M059J (cell line): ENCODE measurements around the gene GREB1. TPM values are rescaled to one million over a fixed set of nuclear protein-coding genes. Genes with fewer than 3 reads are reported as not detected.
"Not testable (repeated sequence)": the region's sequence is repeated elsewhere in the genome, so short reads cannot be mapped to it uniquely, and the experiment has no call there.

Source experiments
- DNase-seq: peaks from one replicate; pipeline ENCODE4 v3.0.0-alpha.2; 2012; ENCODE audit warnings: low read depth
- total RNA-seq: library from RNA; depleted of rRNA; stranded (reverse); fragments of >200 nt; shearing (Covaris generic); gene quantifications from 2 replicates; pipeline ENCODE4 v1.2.3, GENCODE V29; 2014

The GREB1 gene
- total RNA-seq, 1 experiment from 2014 or later, result 0.39 TPM

DNA sequence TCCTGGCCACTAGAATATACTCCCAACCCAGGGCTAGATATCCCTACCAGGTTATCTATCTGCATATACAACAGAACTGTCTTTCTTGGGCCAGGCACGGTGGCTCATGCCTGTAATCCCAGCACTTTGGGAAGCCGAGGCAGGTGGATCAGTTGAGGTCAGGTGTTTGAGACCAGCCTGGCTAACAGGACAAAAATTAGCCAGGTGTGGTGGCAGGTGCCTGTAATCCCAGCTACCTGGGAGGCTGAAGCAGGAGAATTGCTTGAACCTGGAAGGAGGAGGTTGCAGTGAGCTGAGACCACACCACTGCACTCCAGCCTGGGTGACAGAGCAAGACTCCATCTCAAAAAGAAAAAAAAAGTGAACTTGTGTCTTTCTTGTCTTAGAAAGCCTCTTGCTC is 126.6 kb downstream of the GREB1 start:
- not testable (repeated sequence) for DNase-seq

DNA sequence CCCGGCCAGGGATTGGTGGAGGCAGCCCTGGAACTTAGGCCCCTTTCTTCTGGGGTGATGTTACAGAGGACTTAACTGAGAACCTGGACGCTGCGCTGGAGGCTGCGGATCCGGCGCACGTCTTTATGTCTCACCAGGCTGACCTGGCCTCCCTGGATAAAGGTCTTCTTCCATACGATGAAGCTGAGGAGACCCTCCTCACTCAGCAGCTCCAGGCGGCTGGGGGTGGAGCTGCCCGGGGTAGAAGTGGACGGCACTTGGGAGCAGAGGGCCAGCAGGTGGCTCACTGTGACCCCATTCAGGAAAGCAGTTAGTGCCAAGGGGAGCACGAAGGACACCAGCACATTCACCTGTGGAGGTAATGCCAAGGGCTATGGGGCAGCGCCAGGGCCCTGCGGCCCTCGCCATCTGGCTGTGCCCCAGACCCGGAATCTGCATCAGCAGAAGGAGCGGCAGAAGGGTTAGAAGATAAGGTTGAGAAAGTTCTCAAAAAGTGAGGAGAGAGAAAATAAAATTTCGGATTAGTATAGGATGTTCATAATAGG is 128.1 kb downstream of the GREB1 start:
- no peak for DNase-seq

DNA sequence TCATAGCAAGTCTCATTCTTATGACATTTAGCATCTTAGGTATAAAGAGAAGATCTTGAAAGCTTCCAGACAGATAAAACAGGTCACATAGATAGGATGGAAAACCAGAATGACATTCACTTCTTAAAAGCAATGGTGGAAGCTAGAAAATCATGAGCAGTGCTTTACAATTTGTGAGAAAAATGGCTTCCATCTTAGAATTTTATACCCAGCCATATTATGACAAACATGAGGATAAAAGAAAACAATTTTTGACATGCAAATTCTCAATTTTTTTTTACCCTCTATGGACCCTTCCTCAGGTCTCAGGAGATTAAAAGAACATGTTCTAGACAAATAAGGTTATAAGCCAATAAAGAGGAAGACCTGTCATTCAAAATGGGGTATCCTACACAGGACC is 129.0 kb downstream of the GREB1 start:
- DNase-seq, result no peak

DNA sequence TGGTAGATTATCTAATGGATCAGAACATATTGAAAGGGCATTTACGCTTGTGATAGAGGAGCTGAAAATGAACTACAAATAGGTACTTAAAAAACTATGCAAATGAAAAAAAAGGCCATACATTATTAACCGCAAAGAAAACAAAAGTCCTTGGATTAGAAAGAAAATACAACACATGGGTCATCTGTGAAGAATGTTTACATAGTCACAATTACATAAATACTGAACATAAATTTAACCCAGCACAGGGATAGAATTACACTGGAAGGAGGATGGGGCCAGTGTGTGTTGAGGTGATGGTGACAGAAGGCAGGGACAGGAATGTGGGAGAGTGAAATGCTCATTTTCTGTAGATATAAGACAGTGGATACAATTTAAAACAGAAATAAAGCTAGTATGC is 129.6 kb downstream of the GREB1 start:
- DNase-seq, result no peak

DNA sequence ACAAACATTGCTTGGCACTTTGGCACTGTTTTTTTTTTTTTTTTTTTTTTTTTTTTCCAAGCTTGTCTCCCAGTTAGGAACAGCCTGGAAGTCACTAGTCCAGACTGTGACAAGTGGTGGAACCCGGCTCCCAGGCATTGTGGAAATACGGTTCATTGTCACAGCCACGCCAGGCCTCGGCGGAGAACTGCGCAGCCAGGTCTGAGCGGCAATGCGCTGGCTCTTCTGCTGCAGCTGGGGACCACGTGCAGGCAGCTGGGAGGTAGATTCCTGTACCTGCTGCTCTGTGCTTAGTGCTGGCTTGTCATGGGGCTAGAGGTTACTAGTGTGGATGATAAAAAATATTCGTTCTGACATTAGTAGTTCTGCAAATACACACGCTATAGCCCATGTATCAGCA is 131.2 kb downstream of the GREB1 start:
- no peak for DNase-seq

DNA sequence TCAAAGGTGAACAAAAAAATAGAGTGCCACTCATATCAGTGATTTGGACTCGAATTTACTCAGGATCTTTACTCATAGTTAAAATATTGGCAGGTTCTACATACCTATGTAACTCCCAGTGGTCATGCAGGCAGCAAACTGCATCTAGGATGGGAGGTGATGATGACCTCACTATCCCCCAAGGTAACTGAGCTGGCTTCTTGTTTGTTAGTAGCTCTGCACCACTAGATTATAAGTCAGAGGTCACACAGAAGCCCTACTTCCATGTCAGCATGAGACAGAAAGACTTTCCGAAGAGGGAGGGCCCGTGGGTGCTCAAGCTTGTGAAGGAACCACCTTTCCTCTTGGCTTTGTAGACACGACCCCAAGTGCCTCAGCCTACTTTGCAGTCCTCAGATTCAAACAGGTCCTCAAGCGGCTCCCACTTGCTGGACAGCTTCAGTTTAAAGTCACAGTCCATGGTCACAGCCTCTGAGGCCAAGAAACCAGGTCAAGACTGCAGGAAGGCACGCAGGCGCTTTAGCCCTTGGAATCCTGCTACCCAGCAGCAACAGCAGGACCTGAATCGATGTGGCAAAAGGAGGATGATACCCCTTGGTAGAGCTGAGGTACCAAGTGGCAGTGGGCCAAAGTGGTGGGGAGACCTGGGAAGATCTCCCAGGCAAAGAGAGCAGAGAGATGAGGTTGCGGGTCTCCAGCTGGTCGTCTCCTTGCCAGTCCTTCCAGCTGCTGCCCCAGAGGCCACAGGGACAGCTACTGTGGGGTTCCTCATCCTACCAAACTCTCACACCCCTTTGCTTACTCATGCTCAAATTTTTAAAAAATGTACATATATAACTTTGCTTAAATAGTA is 131.9 kb downstream of the GREB1 start:
- DNase-seq, result no peak

DNA sequence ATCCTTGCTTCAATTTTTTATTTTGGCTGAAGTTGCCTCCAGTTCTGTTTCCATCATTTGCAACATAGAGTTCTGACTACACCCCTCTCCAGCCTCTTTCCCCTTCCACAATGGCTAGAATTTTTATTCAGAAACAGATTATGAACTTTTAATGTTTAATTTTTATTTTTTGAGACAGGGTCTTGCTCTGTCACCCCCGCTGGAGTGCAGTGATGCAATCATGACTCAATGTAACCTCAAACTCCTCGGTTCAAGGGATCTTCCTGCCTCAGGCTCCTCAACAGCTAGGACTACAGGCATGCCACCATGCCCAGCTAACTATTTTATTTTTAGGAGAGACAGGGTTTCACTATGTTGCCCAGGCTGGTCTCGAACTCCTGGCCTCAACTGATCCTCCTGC is 133.3 kb downstream of the GREB1 start:
- DNase-seq, result peak; percentile 33

DNA sequence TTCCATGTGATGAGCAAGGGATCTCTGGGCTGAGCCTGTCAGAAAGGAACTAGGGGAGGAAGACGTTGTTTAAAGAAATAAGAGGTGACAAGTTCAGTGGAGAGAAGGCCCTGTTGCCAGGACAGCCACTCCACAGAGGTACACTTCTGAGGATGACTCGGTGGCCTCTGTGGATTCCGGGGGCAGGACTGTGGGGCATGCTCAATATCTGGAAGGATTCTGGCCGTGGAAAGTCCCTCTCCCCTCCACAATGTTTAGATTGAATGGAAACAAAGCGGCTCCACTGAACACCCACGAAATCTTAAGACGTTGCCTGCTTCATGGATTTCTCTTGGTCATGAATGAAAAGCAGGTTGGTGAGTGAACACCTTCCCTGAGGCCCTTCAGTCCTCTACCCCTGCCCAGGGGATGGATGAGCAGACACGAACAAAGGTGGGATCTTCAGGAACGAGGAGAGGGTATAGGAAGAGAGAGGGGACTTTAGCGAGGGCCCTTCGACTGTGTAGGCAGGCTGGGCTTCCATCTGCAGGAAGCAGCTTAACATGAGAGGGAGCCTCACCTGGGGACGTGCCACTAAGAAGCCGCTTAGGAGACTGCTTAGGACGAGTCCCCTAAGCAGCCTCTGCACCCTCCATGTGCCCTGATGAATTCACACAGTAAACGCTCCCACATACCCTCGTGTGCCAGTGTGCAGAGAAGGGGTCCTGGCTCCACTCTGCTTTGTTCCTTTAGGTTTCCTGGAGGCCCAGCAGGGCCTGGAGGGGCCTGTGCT is 134.2 kb downstream of the GREB1 start:
- peak; percentile 18 for DNase-seq

DNA sequence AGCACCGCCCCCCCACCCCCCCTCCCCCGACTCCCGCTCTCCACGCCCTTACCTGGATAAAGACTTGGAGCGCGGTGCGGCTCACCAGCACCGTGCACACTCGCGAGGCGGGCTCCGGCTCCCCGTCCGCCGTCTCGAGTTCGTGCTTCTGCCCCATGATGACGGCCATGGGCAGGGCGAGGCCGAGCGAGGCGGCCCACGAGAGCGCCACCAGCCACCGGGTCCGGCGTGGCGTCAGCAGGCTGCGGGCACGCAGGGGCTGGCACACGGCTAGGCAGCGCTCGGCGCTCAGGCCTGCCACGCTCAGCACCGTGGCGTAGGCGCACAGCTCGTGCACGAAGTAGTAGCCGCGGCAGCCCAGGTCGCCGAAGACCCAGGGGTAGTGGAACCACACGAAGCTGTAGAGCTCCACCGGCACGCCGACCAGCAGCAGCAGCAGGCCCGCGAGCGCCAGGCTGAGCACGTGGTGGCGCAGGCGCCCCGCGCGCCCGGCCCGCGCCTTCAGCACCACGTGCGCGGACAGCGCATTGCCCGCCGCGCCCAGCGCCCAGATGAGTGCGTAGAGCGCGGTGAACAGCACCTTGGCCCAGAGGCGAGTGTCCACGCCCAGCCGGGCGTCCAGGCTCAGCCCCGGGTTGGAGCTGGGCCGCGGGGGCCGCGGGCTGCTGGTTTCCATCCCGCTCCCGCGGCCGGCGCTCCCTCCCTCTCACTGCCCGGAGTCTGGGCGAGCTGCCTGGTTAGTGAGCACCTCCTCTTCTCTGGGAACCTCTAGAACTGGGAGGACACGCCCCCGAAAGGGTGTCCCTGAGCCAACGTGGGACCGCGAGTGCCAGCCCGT is 135.8 kb downstream of the GREB1 start, which contains the start of gene NTSR2:
Gene NTSR2, minus strand, starts transcription at position 742 of the 838 bp plus-strand sequence. Its CDS starts 66 bp downstream, at position 676.
- DNase-seq, result peak; percentile 36

DNA sequence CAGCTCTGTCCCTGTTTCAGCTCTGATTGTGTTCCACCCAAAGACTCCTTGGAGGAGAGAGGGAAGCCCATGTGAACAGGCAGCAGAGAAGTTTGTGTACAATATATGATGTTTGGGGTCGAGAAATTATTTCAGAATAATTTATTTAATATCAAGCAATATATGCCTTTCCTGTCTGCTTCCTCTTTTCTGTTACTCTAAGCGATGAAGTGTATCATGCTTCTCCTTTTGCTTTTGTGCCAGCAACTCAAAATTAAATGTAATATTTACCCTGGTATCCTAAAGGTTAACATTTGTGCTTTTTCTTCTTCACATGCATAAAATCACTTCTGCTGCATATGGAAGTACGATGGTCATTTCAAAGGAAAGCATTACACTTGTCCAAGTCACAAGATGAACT is 138.6 kb downstream of the GREB1 start:
- DNase-seq, result no peak

DNA sequence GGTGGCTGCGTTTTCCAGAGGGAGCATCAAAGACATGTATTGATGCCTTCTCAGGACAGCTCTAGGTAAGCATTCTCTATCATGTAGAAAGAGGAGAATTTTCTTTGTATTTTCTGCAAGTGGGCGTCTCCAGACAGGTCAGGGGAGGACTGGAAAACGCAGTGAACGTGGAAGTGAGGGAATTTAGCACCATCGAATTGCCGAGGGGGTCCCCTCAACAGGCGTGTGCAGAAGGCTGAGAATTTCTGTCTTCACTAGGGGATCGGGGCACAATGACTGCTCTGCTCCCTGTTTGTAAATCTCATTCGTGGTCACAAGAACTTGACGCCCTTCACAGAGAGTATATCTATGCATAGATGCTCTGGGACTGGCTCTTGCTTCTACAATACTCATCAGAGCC is 141.1 kb downstream of the GREB1 start:
- no peak for DNase-seq

DNA sequence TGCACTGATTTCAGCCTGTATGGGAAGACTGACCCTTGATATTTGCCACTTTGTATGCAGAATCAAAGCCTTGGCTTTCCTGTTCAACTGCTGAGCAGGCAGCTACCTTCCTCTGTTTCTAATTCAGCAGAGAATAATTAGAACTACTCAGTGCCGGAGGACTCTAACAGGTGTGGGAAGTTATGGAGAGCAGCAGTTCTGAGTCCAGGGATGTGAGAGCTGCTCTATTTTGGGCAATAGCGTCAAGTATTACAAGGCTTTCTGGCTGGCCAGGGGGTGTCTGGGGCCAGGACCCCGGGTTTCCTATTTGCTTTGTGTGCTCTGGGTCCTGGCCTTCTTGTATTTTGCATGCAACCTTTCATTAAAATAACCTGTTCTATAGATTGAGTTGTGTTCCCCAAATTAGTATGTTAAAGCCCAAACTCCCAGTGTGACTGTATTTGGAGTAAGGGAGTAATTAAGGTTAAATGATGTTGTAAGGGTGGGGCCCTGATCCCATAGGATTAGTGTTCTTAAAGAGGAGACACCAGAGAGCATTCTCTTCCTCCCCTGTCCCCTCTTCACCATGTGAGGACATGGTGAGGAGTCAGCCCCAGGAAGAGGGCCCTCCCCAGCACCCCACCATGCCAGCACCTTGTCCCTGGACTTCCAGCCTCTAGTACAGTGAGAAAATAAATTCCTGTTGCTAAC is 141.7 kb downstream of the GREB1 start:
- DNase-seq, result no peak

DNA sequence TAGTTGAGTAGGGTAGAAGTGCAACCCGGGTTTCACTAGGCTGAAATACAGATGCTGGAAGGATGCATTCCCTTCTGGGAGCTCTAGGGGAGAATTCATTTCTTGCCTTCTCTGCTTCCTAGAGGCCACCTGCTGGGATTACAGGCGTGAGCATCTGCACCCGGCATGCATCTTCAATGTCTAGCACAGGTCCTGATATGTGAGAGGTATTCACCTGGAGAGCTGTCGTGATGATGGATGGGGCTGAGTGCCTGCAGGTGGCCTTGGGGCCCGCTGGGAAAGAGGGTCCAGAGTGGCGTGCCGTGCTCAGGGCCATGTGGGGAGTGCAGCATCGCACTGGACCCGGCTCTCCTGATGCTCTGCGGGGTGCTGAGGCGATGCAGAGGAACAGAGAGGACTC is 142.8 kb downstream of the GREB1 start:
- DNase-seq, result no peak

DNA sequence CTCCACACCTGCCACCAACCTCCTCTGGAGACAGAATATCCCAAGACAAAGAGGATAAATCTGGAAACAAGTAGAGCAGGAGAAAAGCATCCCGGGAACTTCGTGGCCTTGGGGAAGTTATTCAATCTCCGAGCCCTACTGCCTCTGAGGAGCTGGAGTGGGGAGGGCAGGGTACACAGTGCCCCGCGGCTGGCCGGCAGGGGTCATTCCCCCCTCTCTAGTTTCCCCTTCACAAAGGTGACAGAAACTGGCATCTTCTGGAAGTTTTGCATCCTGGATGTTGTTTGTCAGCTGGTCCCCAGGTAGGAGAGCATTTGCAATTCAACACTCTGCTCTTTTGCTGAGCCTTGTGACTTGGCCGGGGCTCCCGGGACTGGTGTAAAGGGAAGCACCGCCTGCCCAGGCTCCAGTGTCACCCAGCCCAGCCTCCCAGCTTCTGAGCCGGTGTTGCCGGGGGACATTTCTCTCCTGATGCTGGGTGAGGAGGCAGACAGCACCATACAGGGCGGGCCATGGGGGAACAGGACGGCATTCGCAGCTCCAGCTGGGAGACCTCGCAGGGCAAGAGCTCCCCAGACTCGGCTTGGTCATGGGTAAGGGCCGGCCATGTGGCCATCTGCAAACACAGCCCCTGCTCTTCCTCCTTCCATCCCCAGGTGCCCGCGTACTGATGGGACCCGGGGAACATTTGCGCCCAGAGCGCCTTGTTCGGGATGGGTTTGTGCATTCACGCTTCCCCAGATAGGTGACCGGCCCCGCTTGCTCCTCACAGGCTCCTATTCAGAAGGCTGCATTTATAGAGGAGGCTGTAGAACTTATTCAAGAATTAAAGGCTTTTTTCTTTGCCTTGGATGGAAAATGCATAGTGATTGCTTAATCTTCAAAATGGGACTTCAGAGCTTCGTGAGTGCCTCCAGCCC is 143.6 kb downstream of the GREB1 start:
- DNase-seq, result no peak

DNA sequence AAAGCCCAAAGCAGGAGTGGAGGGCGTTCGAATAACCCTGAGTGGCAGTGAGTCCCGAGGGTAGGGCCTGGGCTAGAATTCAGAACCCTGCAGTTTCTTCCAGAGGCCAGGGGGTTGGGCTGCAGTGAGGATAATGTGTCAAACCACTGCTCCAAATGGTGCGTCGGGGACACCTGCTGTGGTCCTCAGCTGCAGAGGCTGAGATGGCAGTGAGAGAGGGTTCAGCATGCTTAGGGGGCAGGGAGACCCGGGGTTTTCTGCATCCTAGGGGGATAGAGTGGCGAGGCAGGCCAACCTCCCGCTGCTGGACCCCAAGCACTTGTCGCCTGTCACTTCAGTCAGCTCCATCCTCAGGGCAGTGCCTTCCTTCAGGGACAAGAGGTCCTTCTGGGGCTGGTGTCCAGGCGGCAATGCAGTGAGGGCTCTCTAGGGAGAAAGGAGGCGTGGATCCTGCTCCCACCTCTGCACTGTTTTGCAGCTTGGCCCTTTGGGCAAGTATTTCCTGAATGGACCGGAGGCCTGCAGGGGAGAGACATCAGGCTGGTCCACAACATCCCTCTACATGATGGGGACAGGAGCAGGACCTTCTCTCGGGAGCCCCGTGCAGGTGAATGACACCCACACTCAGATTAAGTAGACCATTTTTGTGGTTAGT is 144.6 kb downstream of the GREB1 start:
- no peak for DNase-seq

DNA sequence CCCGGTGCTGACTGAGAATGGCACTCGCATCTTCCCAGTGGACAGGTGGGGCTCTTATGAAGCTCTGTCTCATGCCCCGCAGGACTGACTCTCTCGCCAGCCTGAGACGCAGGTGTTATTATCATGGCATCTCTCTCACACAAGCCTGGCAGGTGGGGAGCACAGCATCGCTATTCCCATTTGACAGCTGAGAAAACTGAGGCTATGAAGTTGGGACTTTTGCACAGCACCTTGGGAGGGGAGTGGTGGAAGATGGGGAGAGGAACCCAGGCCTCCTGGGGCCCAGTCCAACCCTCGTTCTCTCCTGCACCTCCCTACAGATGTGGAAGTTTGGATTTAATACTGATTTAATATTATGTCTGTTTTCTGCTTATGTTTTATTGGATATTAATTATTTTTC is 145.2 kb downstream of the GREB1 start:
- no peak for DNase-seq

DNA sequence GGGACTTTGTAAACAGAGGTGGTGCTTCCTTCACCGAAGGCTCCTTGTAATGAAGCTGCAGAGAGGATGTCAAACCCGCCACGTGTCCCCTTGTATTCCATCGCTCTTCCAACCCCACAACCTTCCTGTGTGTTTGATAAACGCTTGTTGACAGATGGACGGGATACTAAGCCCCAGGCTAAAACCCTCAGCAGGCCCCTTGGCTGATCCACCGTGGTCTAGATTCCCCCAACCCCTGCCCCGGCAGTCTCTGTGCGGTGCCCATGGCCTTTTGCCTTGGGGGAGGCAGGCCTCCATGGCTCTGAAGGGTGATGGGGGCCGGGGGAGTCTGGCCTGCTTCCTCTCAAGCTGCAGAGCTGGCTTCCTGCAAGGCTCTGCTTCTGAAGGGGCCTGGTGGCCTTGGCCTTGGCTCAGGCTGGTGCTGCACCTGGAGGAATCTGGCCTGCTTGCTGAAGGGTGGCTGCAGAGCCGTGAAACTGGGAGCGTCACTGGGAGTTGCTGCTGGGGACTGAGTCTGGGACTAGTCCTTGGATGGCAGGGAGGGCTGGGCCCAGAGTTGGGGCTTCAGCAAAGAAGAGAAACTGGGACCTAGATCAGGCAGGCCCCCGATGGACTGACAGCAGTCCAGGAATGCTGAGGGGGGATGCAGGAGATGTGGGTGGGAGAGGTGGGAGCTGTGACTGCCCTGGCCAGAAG is 145.8 kb downstream of the GREB1 start:
- DNase-seq, result no peak

DNA sequence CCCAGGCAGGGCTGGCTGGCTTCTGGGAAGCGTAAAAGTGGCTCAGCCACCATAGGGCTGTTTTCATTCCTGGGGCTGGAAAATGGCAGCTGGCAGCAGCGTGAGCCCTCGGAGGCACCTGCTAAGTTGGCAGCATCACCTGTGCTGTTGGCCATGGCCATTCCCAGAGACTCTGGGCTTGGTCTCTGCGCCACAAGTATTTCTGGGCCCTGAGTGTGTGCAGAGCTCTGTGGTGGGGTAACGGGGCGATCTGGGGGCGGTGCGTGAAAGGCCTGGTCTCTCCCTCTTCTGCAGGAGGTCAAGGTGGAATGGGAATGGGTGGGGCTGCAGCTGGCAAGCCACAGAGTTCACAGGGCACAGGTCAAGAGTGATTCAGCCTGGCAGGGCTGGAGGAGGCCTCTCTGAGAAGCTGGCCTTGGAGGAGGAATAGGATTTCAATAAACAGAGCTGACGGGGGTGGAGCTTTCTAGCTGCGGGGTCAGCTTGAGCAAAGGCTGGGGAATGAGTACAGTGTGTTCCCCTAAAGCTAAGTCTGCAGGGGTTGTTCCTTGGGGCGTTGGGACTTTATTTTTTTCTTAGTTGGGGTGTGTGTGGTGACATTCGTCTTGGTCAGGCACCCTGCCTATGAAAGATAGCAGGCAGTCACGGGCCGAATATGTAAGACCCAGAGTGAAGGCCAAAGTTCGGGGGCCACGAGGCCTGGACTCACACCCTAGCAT is 146.5 kb downstream of the GREB1 start:
- peak; percentile 9 for DNase-seq
